OCI-LY1 (cell line): ENCODE measurements around the gene ZKSCAN3.
A peak's percentile ranks its signal among the peaks of the same experiment; 100 is the strongest.

Source experiments
- H2AFZ ChIP-seq: fragments of 200-600 bp; sonication (generic), shearing (Covaris generic); 2 replicates; pipeline ENCODE4 v1.6.0; 2014; ENCODE audit warnings: antibody characterized with exemption, mild to moderate bottlenecking, low read length
- H3F3A ChIP-seq: fragments of 200-600 bp; sonication (generic), shearing (Covaris generic); 2 replicates; pipeline ENCODE4 v1.6.0; 2014; ENCODE audit warnings: mild to moderate bottlenecking, antibody characterized with exemption, low read length, moderate library complexity; ENCODE audit not compliant: insufficient read depth
- H3K27ac ChIP-seq: fragments of 200-600 bp; sonication (generic); 2 replicates; pipeline ENCODE4 v1.5.1; 2014; ENCODE audit warnings: low read length, mixed run types, mild to moderate bottlenecking, low read depth; ENCODE audit not compliant: poor library complexity, severe bottlenecking
- H3K27me3 ChIP-seq: fragments of 200-600 bp; sonication (generic); 2 replicates; pipeline ENCODE4 v1.6.0; 2014; ENCODE audit warnings: antibody characterized with exemption, mild to moderate bottlenecking, low read length, moderate library complexity; ENCODE audit not compliant: insufficient read depth
- H3K36me3 ChIP-seq: fragments of 200-600 bp; sonication (generic); 2 replicates; pipeline ENCODE4 v1.6.1; 2014; ENCODE audit warnings: mild to moderate bottlenecking, antibody characterized with exemption, low read length, moderate library complexity, mixed read lengths; ENCODE audit not compliant: insufficient read depth
- H3K4me1 ChIP-seq: fragments of 200-600 bp; sonication (generic); 2 replicates; pipeline ENCODE4 v1.5.1; 2014; ENCODE audit warnings: mild to moderate bottlenecking, low read length, moderate library complexity; ENCODE audit not compliant: insufficient read depth, severe bottlenecking
- H3K4me2 ChIP-seq: fragments of 200-600 bp; sonication (generic), shearing (Covaris generic); 2 replicates; pipeline ENCODE4 v1.6.1; 2014; ENCODE audit warnings: low read length
- H3K4me3 ChIP-seq: fragments of 200-600 bp; sonication (generic); 2 replicates; pipeline ENCODE4 v1.5.1; 2014; ENCODE audit warnings: low read length, low read depth, mild to moderate bottlenecking, mixed read lengths; ENCODE audit not compliant: poor library complexity, severe bottlenecking
- H3K79me2 ChIP-seq: fragments of 200-600 bp; shearing (Covaris generic); 2 replicates; pipeline ENCODE4 v1.6.1; 2016; ENCODE audit warnings: mixed run types, low read length, mixed read lengths; ENCODE audit not compliant: insufficient read depth
- H3K9ac ChIP-seq: fragments of 200-600 bp; sonication (generic), shearing (Covaris generic); 2 replicates; pipeline ENCODE4 v1.6.1; 2014; ENCODE audit warnings: mild to moderate bottlenecking, low read length, mixed read lengths
- H3K9me2 ChIP-seq: fragments of 200-600 bp; sonication (generic), shearing (Covaris generic); 2 replicates; pipeline ENCODE4 v1.6.1; 2014; ENCODE audit warnings: low read depth, mild to moderate bottlenecking, low read length, mixed read lengths
- H3K9me3 ChIP-seq: fragments of 200-600 bp; shearing (Covaris generic); 2 replicates; pipeline ENCODE4 v1.6.1; 2014; ENCODE audit warnings: low read length, mixed read lengths
- H4K20me1 ChIP-seq: fragments of 200-600 bp; sonication (generic), shearing (Covaris generic); 2 replicates; pipeline ENCODE4 v1.6.0; 2016; ENCODE audit warnings: mild to moderate bottlenecking, low read length; ENCODE audit not compliant: insufficient read depth
- EZH2 ChIP-seq: fragments of 200-600 bp; sonication (generic), shearing (Covaris generic); IDR thresholded peaks from 2 replicates; pipeline ENCODE4 v1.8.0; 2017; ENCODE audit warnings: borderline replicate concordance, mixed run types, mild to moderate bottlenecking, antibody characterized with exemption, low read length, moderate library complexity, mixed read lengths
- TF ChIP-seq, protein P1 (sequence below): fragments of 200-600 bp; sonication (generic), shearing (Covaris generic); IDR thresholded peaks from 2 replicates; pipeline ENCODE4 v1.5.1; 2017; ENCODE audit warnings: mild to moderate bottlenecking, antibody characterized with exemption, low read length, moderate library complexity, mixed read lengths

The ZKSCAN3 gene

DNA sequence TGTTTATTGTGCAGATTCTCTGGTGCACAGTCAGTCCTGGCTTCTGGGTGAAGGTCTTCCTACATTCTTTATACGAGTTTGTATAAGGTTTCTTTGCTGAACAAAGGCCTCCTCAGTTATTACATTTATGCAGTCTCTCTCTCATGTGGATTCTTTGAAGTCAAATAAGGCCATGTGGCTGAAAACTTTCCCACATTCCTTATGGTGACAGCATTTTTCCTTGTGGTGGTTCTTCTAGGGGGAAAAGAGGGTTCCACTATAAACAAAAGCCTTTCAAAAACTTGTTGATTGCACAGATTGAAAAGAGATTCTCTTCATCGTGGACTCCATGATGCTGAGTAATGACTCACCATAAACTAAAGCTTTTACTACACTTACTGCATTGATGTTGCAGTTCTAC is 30.6 kb downstream of the ZKSCAN3 start:
- H3K4me2 ChIP-seq: no peak overlapping the region
- no peak overlapping the region for H3K9ac ChIP-seq
- 0 out of 2 replicates have a peak, but pooled peaks cover 8% of the 10 kb centered on the region for H3F3A ChIP-seq
- no peak overlapping the region for H3K27ac ChIP-seq
- no peaks in the 10 kb centered on the region for H3K9me2 ChIP-seq
- peaks cover 68% of the 10 kb centered on the region for H3K36me3 ChIP-seq
- no peak overlapping the region for H3K4me3 ChIP-seq
- no peaks in the 10 kb centered on the region for H3K27me3 ChIP-seq
- H4K20me1 ChIP-seq: no peaks in the 10 kb centered on the region
- no peak for TF ChIP-seq EZH2
- TF ChIP-seq, protein P1, sequence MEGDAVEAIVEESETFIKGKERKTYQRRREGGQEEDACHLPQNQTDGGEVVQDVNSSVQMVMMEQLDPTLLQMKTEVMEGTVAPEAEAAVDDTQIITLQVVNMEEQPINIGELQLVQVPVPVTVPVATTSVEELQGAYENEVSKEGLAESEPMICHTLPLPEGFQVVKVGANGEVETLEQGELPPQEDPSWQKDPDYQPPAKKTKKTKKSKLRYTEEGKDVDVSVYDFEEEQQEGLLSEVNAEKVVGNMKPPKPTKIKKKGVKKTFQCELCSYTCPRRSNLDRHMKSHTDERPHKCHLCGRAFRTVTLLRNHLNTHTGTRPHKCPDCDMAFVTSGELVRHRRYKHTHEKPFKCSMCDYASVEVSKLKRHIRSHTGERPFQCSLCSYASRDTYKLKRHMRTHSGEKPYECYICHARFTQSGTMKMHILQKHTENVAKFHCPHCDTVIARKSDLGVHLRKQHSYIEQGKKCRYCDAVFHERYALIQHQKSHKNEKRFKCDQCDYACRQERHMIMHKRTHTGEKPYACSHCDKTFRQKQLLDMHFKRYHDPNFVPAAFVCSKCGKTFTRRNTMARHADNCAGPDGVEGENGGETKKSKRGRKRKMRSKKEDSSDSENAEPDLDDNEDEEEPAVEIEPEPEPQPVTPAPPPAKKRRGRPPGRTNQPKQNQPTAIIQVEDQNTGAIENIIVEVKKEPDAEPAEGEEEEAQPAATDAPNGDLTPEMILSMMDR: no peak
- no peaks in the 10 kb centered on the region for H3K79me2 ChIP-seq
- no peak overlapping the region for H2AFZ ChIP-seq
- H3K9me3 ChIP-seq: peaks cover 8% of the 10 kb centered on the region
- H3K4me1 ChIP-seq: peaks cover 17% of the 10 kb centered on the region

DNA sequence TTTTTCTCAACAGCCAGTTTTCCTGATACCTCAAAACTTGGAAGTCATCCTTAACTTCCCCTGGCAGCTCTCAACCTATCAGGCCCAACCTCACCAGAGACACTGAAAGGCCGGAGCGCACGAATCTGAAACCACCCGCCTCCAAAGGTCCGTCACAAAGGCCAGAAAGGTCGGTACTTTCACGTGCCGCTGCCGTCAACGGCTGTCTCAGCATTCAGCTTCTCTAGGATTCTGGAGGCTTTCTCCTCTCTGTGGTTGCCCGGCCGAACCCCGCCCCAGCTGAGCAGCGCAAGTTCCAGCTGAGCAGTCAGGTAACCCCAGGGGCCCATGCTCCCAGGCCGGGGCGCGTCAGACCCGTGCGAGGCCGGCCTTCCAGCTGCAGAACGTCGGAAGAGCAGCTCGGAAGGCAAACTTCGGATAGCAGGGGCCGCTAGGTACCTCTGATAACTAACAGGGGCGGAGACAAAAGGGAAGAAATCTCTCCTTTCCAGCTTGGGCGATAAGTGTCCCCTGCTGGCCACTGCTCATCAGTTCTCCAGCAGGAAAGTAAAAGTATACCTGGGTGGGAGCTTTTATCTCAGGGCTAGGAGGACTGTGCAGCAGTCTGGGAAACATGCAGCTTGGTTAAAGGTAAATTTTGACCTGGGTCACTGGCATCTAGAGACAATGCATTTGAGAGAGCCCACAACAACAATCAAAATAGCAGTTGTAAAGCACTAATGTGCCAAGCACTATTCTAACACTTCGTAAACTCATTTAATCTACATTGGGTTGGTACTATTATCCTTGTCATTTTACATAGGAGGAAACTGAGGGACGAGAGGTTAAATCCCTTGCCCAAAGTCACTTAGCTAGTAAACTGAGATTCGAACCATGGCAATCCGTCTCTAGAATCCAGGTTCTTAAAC is 33.7 kb downstream of the ZKSCAN3 start:
- H4K20me1 ChIP-seq: no peaks in the 10 kb centered on the region
- peaks cover 17% of the 10 kb centered on the region for H3K4me1 ChIP-seq
- peak overlapping the region; percentile 42 for H3K9ac ChIP-seq
- H3K27me3 ChIP-seq: no peaks in the 10 kb centered on the region
- peak overlapping the region; percentile 59 for H3K27ac ChIP-seq
- no peak for TF ChIP-seq EZH2
- TF ChIP-seq, protein P1: peak; percentile 51; the same call in 1 of the 2 replicates
- H3K79me2 ChIP-seq: no peaks in the 10 kb centered on the region
- H3K4me3 ChIP-seq: peak overlapping the region; percentile 53
- peaks cover 72% of the 10 kb centered on the region for H3K36me3 ChIP-seq
- peak overlapping the region; percentile 65 for H3K4me2 ChIP-seq
- H3F3A ChIP-seq: 0 out of 2 replicates have a peak, but pooled peaks cover 9% of the 10 kb centered on the region
- H3K9me2 ChIP-seq: no peaks in the 10 kb centered on the region
- no peak overlapping the region for H2AFZ ChIP-seq
- peaks cover 8% of the 10 kb centered on the region for H3K9me3 ChIP-seq

DNA sequence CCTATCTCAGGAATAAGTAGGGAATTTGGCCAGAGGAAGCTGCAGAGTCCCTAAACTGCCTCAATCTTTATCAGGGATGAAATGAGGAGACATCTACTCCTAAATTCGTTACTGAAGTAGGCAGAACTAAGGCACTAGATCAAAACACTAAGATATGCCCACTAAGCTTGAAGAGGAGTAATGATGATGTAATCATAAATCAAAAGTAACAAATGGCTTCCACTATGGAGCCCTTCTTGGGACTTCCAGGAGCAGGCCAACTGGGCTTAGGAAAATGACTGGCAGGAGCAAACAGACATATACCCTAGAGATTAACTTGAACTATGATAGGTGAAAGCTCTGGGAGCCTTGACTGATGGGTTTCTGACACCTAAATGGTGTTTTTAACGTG is 34.4 kb downstream of the ZKSCAN3 start:
- no peak overlapping the region for H3K4me3 ChIP-seq
- peaks cover 17% of the 10 kb centered on the region for H3K4me1 ChIP-seq
- H3K9me2 ChIP-seq: no peaks in the 10 kb centered on the region
- no peaks in the 10 kb centered on the region for H3K79me2 ChIP-seq
- H3K27me3 ChIP-seq: no peaks in the 10 kb centered on the region
- H2AFZ ChIP-seq: no peak overlapping the region
- H3K9ac ChIP-seq: no peak overlapping the region; the same call in 1 of the 2 replicates
- TF ChIP-seq, protein P1: no peak
- TF ChIP-seq EZH2: no peak
- 0 out of 2 replicates have a peak, but pooled peaks cover 9% of the 10 kb centered on the region for H3F3A ChIP-seq
- peaks cover 4% of the 10 kb centered on the region for H3K9me3 ChIP-seq
- H3K4me2 ChIP-seq: peak overlapping the region; percentile 65
- H3K36me3 ChIP-seq: peaks cover 72% of the 10 kb centered on the region
- no peaks in the 10 kb centered on the region for H4K20me1 ChIP-seq
- H3K27ac ChIP-seq: peak overlapping the region; percentile 59
